Progenitor cell of endocrine pancreas (in vitro differentiated cells): ENCODE measurements around the gene IKZF1. TPM values are rescaled to one million over a fixed set of nuclear protein-coding genes. Genes with fewer than 3 reads are reported as not detected.

Experiments used
- DNase-seq: peaks from one replicate; pipeline ENCODE4 v3.0.0; 2021; ENCODE audit warnings: low spot score; ENCODE audit not compliant: unreplicated experiment
- H3K27ac Mint-ChIP-seq: 2 replicates; pipeline ENCODE4 v1.8.0; 2021; ENCODE audit warnings: mild to moderate bottlenecking, moderate library complexity, mixed read lengths
- H3K27me3 Mint-ChIP-seq: 2 replicates; pipeline ENCODE4 v1.8.0; 2021; ENCODE audit warnings: mixed read lengths
- H3K36me3 Mint-ChIP-seq: 2 replicates; pipeline ENCODE4 v1.8.0; 2022; ENCODE audit warnings: mixed read lengths; ENCODE audit not compliant: insufficient read depth
- H3K4me1 Mint-ChIP-seq: 2 replicates; pipeline ENCODE4 v1.8.0; 2021; ENCODE audit warnings: low read depth, mixed read lengths
- H3K4me3 Mint-ChIP-seq: 2 replicates; pipeline ENCODE4 v1.8.0; 2021; ENCODE audit warnings: low read depth, mild to moderate bottlenecking, moderate library complexity, mixed read lengths
- H3K9me3 Mint-ChIP-seq: 2 replicates; pipeline ENCODE4 v1.8.0; 2021; ENCODE audit warnings: low read depth, mixed read lengths
- CTCF ChIP-seq: fragments of 200-600 bp; sonication (generic); IDR thresholded peaks from one replicate; pipeline ENCODE4 v1.5.0; 2021; ENCODE audit warnings: antibody characterized with exemption, mild to moderate bottlenecking; ENCODE audit not compliant: unreplicated experiment
- total RNA-seq: library from RNA; stranded (reverse); gene quantifications from 2 replicates; pipeline ENCODE4 v1.2.1, GENCODE V29; 2021

IKZF1 gene
- total RNA-seq, 1 donor from 2014 or later, result 0.36 TPM

- peaks cover 8% of the 10 kb centered on the region for H3K27me3 Mint-ChIP-seq
- H3K9me3 Mint-ChIP-seq, result no peaks in the 10 kb centered on the region
- no peaks in the 10 kb centered on the region for H3K36me3 Mint-ChIP-seq
- no peaks in the 10 kb centered on the region for H3K4me1 Mint-ChIP-seq
- TF ChIP-seq CTCF, result no peak
- no peak for DNase-seq
- no peak overlapping the region for H3K27ac Mint-ChIP-seq
- H3K4me3 Mint-ChIP-seq, result no peak overlapping the region
Observed at GRCh38 chr7:50321487-50322067, 17.1 kb downstream of the IKZF1 start.

DNA sequence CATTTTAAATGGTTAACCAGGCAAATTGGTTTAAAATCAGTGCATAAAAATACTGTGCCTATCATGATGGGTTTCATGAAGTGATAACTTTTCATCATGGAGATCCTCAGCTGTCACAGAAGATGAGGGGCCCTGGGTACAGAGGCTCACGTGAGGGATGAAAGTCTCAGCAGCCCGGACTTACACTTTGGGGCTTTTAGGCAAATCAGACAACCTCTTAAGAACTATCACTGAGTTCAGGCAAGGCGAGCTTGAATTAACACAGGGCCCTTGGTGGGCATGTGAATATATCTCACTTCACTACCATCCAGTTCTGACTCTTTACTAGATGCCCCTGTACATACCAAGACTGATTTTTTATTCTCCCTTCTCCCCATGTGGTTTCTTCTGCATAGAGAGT is 19.6 kb downstream of the IKZF1 start:
- H3K9me3 Mint-ChIP-seq, result no peaks in the 10 kb centered on the region
- no peak for TF ChIP-seq CTCF
- no peaks in the 10 kb centered on the region for H3K36me3 Mint-ChIP-seq
- peaks cover 3% of the 10 kb centered on the region for H3K27me3 Mint-ChIP-seq
- DNase-seq, result no peak
- H3K27ac Mint-ChIP-seq, result no peak overlapping the region
- H3K4me3 Mint-ChIP-seq, result no peak overlapping the region
- no peaks in the 10 kb centered on the region for H3K4me1 Mint-ChIP-seq

GRCh38 chr7:50327443-50327842 is 22.9 kb downstream of the IKZF1 start:
- no peak for DNase-seq
- H3K4me3 Mint-ChIP-seq, result no peak overlapping the region
- H3K9me3 Mint-ChIP-seq, result no peaks in the 10 kb centered on the region
- H3K27me3 Mint-ChIP-seq, result peaks cover 20% of the 10 kb centered on the region
- H3K36me3 Mint-ChIP-seq, result no peaks in the 10 kb centered on the region
- no peaks in the 10 kb centered on the region for H3K4me1 Mint-ChIP-seq
- H3K27ac Mint-ChIP-seq, result no peak overlapping the region
- TF ChIP-seq CTCF, result no peak

GRCh38 chr7:50329775-50330174 is 25.3 kb downstream of the IKZF1 start:
- DNase-seq, result no peak
- H3K9me3 Mint-ChIP-seq, result no peaks in the 10 kb centered on the region
- no peak overlapping the region for H3K27ac Mint-ChIP-seq
- H3K27me3 Mint-ChIP-seq, result peaks cover 23% of the 10 kb centered on the region
- no peaks in the 10 kb centered on the region for H3K4me1 Mint-ChIP-seq
- no peak for TF ChIP-seq CTCF
- no peaks in the 10 kb centered on the region for H3K36me3 Mint-ChIP-seq
- H3K4me3 Mint-ChIP-seq, result no peak overlapping the region

DNA sequence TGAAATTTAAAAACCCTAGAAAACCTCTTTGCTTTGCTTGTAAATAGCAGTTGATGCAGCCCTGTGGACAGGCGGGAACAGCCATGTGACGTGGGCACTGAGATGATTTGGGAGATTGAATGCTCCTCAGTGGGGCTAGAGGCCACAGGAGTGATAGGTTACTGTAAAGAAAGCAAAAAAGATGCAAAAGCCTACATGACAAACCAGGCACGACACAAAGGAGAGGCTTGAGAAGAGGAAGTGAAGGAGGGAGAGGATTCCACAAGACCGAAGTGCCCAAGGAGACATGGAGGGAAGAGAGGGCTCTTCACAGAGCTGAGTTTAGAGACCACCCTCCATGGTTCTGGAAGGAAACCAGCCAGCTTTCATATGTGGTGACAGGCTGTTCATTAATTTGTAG is 25.7 kb downstream of the IKZF1 start:
- TF ChIP-seq CTCF, result no peak
- no peak overlapping the region for H3K27ac Mint-ChIP-seq
- DNase-seq, result no peak
- H3K9me3 Mint-ChIP-seq, result no peaks in the 10 kb centered on the region
- no peaks in the 10 kb centered on the region for H3K4me1 Mint-ChIP-seq
- peaks cover 23% of the 10 kb centered on the region for H3K27me3 Mint-ChIP-seq
- no peak overlapping the region for H3K4me3 Mint-ChIP-seq
- no peaks in the 10 kb centered on the region for H3K36me3 Mint-ChIP-seq
